Endothelial cell of umbilical vein (primary cell): ENCODE results near the gene LIPA. TPM values are rescaled to one million over a fixed set of nuclear protein-coding genes. Genes with fewer than 3 reads are reported as not detected.

ENCODE experiments used
- BruUV-seq: library from RNA; stranded (reverse); fragments of 400-500 nt; replicated peaks from 2 replicates; lab custom pipeline; 2021; lab: Mats Ljungman, UMichigan
- CTCF ChIA-PET: fragments of 300-600, 350-600 bp; sonication (Branson Sonifier 250); formaldehyde crosslinking; loops from one replicate; lab custom pipeline; 2021; ENCODE audit warnings: antibody characterized with exemption, inconsistent platforms; lab: Charles Lee
- POLR2A ChIA-PET: fragments of 300-600, 350-600 bp; sonication (Branson Sonifier 250); formaldehyde crosslinking; loops from one replicate; lab custom pipeline; 2021; ENCODE audit warnings: antibody characterized with exemption, inconsistent platforms; lab: Charles Lee
- DNase-seq: peaks from one replicate; pipeline ENCODE4 v3.0.0-alpha.2; 2011; ENCODE audit warnings: low read depth, low spot score
- FAIRE-seq: peaks from 2 replicates; lab custom pipeline; 2011; peaks lifted over from hg19 to GRCh38; lab: Jason Lieb, UNC
- H2AFZ ChIP-seq: 2 replicates; pipeline ENCODE4 v1.6.0; 2012; ENCODE audit warnings: low read depth, low read length, control low read depth, inconsistent platforms
- H3K27ac ChIP-seq: 2 replicates; pipeline ENCODE4 v1.5.1; 2011; ENCODE audit warnings: low read depth, mild to moderate bottlenecking, control low read depth, low read length, moderate library complexity; ENCODE audit not compliant: insufficient read depth
- H3K27me3 ChIP-seq, 2 experiments: 2 replicates each; pipeline versions ENCODE4 v1.6.0 to v1.6.1; 2011; ENCODE audit warnings: low read length in 2 of 2, mixed read lengths in 1 of 2; ENCODE audit not compliant: control insufficient read depth in 2 of 2, insufficient read depth in 2 of 2
- H3K36me3 ChIP-seq, 2 experiments: 2 replicates in 1 of 2; 3 replicates in 1 of 2; pipeline ENCODE4 v1.5.1; 2011; ENCODE audit warnings: low read length in 2 of 2, mild to moderate bottlenecking in 1 of 2, moderate library complexity in 1 of 2; ENCODE audit not compliant: control insufficient read depth in 2 of 2, insufficient read depth in 2 of 2; ENCODE audit errors: extremely low read depth in 1 of 2
- H3K4me1 ChIP-seq: 3 replicates; pipeline ENCODE4 v1.5.1; 2011; ENCODE audit warnings: mild to moderate bottlenecking, low read length; ENCODE audit not compliant: control insufficient read depth, insufficient read depth; ENCODE audit errors: extremely low read depth
- H3K4me2 ChIP-seq: 2 replicates; pipeline ENCODE4 v1.6.1; 2011; ENCODE audit warnings: low read length, control low read depth, mixed read lengths; ENCODE audit not compliant: insufficient read depth
- H3K4me3 ChIP-seq, 3 experiments: fragments of 200-600 bp in 1 of 3; sonication (generic), shearing (Covaris generic) in 1 of 3; replicated peaks in 1 of 3; 2 replicates each; pipeline ENCODE4 v1.5.1; 2011 to 2016; ENCODE audit warnings: control low read depth in 3 of 3, low read length in 3 of 3, mild to moderate bottlenecking in 2 of 3, inconsistent platforms in 1 of 3, low read depth in 1 of 3, moderate library complexity in 1 of 3; ENCODE audit not compliant: insufficient read depth in 1 of 3
- H3K79me2 ChIP-seq: 2 replicates; pipeline ENCODE4 v1.6.0; 2012; ENCODE audit warnings: low read length, inconsistent platforms; ENCODE audit not compliant: control insufficient read depth, insufficient read depth
- H3K9ac ChIP-seq: replicated peaks from 2 replicates; pipeline ENCODE3; 2011; ENCODE audit warnings: low read length, control low read depth; ENCODE audit not compliant: insufficient read depth; ENCODE audit errors: extremely low read depth
- H3K9me1 ChIP-seq: replicated peaks from 3 replicates; pipeline ENCODE4 v1.6.0; 2011; ENCODE audit warnings: mild to moderate bottlenecking, low read length; ENCODE audit not compliant: control insufficient read depth, insufficient read depth; ENCODE audit errors: extremely low read depth
- H3K9me3 ChIP-seq: replicated peaks from 2 replicates; pipeline ENCODE4 v1.5.1; 2012; ENCODE audit warnings: low read length, inconsistent platforms; ENCODE audit not compliant: control insufficient read depth, insufficient read depth
- H4K20me1 ChIP-seq: replicated peaks from 2 replicates; pipeline ENCODE3; 2011; ENCODE audit warnings: mild to moderate bottlenecking, low read length; ENCODE audit not compliant: control insufficient read depth, insufficient read depth; ENCODE audit errors: extremely low read depth
- CTCF ChIP-seq, 2 donors: IDR thresholded peaks; 1 replicate in 1 of 2; 2 replicates in 1 of 2; pipeline ENCODE4 v1.5.1; 2011; ENCODE audit warnings: low read length in 2 of 2, mild to moderate bottlenecking in 2 of 2, moderate library complexity in 2 of 2, control low read depth in 1 of 2, inconsistent platforms in 1 of 2, low read depth in 1 of 2; ENCODE audit not compliant: insufficient read depth in 1 of 2; ENCODE audit errors: extremely low read depth in 1 of 2
- FOS ChIP-seq: IDR thresholded peaks from 2 replicates; pipeline ENCODE4 v1.6.1; 2011; ENCODE audit warnings: mild to moderate bottlenecking, low read length, moderate library complexity, borderline replicate concordance; ENCODE audit not compliant: insufficient read depth
- JUN ChIP-seq: IDR thresholded peaks from 2 replicates; pipeline ENCODE4 v1.6.1; 2011; ENCODE audit warnings: borderline replicate concordance, low read depth; ENCODE audit not compliant: insufficient read length, insufficient read depth
- dilution Hi-C: fragments of 300-500 bp; cut with MboI; formaldehyde crosslinking; loops from one replicate; pipeline ENCODE4 v1.15.0; 2019; ENCODE audit warnings: low sequenced_read_pairs; ENCODE audit not compliant: extremely low pct_ligation_motif_present
- intact Hi-C: fragments of 100-400 bp; cut with micrococcal nuclease; formaldehyde crosslinking; loops from one replicate; pipeline ENCODE4 v1.10.0; 2022
- polyA plus RNA-seq, 4 experiments: library from polyadenylated mRNA; depleted of rRNA in 3 of 4; stranded (reverse) in 3 of 4; unstranded in 1 of 4; fragments of >200 nt; gene quantifications; 2 replicates each; pipeline versions ENCODE4 v1.2.1 to v1.2.3, GENCODE V29; 2011 to 2012; ENCODE audit warnings: missing spikeins in 1 of 4
- total RNA-seq: library from RNA; stranded (reverse); gene quantifications from 2 replicates; pipeline ENCODE4 v1.2.3, GENCODE V29; 2021

The LIPA gene
- total and polyA plus RNA-seq, 2 donors (not counting 3 experiments of a cell fraction or from before 2014, with no cell fraction given), result 24.0 to 41.1 TPM

DNA sequence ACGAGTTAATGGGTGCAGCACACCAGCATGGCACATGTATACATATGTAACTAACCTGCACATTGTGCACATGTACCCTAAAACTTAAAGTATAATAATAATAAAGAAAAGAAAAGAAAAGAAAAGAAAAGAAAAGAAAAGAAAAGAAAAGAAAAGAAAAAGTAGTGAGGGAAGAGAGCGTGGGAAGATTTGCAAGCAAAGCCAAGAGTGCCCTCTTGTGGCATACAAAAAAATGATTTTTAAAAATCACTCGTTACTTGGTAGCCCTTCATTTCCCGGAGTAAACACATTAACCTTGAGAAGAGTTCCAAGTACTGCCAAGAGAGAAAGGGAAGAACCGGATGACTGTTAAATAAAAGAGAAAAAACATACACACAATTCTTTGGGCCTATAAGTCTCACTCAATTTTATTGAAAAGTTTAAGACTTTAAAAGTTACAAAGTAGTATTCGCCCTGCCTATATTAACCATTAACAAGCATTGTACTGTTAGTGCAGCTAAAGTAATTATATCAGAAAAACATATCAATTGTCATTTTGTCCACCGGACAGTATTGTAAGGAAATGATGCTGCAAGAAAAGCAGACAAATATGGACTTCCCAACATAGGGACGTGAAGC, 38.3 kb downstream of the LIPA start:
- no peak overlapping the region for H3K4me3 ChIP-seq
- no peak overlapping the region for H3K4me2 ChIP-seq
- POLR2A ChIA-PET, result no interaction called here
- FAIRE-seq (no peak), DNase-seq (peak; percentile 63)
- CTCF ChIA-PET, result interaction anchor here (0.8 to 4.2 kb wide), 12 partner anchors 16 to 648 kb away, joined by 3 to 74 read pairs (median 10); partner anchors contain the start of gene FAS
- TF ChIP-seq JUN, result no peak
- TF ChIP-seq CTCF (IDR thresholded peaks at IDR 0.05; ENCODE audit: extremely low read depth in 1 of 2, insufficient read depth in 1 of 2, low read depth in 1 of 2, low read length in 2 of 2), result peak in 1 of 2 donors; percentile 25
- H3K9me3 ChIP-seq, result no peaks in the 10 kb centered on the region
- H2AFZ ChIP-seq, result no peak overlapping the region
- intact Hi-C loops (loop anchor here (1.0 kb wide), 2 partner anchors 183 to 278 kb away; no protein-coding TSS in a partner anchor), dilution Hi-C loops (loop anchor here (25.0 kb wide), 1 partner anchor 226 kb away; the partner anchor contains the start of gene FAS)
- H3K27me3 ChIP-seq, result no peaks in the 10 kb centered on the region
- H3K79me2 ChIP-seq, result no peaks in the 10 kb centered on the region
- H3K9ac ChIP-seq, result no peak overlapping the region
- H3K27ac ChIP-seq, result no peak overlapping the region
- peaks cover 14% of the 10 kb centered on the region for H3K4me1 ChIP-seq
- BruUV-seq, result no TSS peak
- no peaks in the 10 kb centered on the region for H4K20me1 ChIP-seq
- no peaks in the 10 kb centered on the region for H3K9me1 ChIP-seq
- no peaks in the 10 kb centered on the region for H3K36me3 ChIP-seq

GRCh38 chr10:89210794-89211425, 40.7 kb downstream of the LIPA start:
- DNase-seq (no peak), FAIRE-seq (no peak)
- Histone ChIP-seq H3K9me1 (no peaks in the 10 kb centered on the region), H2AFZ (no peak overlapping the region), H3K4me1 (peaks cover 23% of the 10 kb centered on the region), H3K4me2 (no peak overlapping the region), H4K20me1 (no peaks in the 10 kb centered on the region), H3K9ac (no peak overlapping the region), H3K79me2 (no peaks in the 10 kb centered on the region), H3K27ac (no peak overlapping the region), H3K4me3 (no peak overlapping the region), H3K27me3 (peaks cover 4 to 10% of the 10 kb centered on the region in 2 experiments), H3K36me3 (no peaks in the 10 kb centered on the region), H3K9me3 (no peaks in the 10 kb centered on the region)
- dilution Hi-C loops (loop anchor here (25.0 kb wide), 1 partner anchor 224 kb away; the partner anchor contains the start of gene FAS), intact Hi-C loops (no loop called here)
- ChIA-PET CTCF (interaction anchor here (0.7 to 6.4 kb wide), 6 partner anchors 14 to 628 kb away, joined by 3 to 52 read pairs (median 4); partner anchors contain the start of gene RNLS), POLR2A (no interaction called here)
- no peak for TF ChIP-seq FOS
- BruUV-seq, result no TSS peak
